Tibial nerve (tissue), 3 donors: Measurements from ENCODE around the gene CD80.

Experiments
- CTCF ChIP-seq, 5 experiments: fragments of 200-600 bp in 3 of 5; fragments of 450-650 bp in 2 of 5; sonication (generic) in 3 of 5; IDR thresholded peaks; one replicate each; pipeline ENCODE4 v1.5.1; 2016 to 2019; ENCODE audit warnings: antibody characterized with exemption in 5 of 5, mild to moderate bottlenecking in 3 of 5, moderate library complexity in 2 of 5
- POLR2A ChIP-seq, 2 donors: fragments of 450-650 bp; IDR thresholded peaks; one replicate each; pipeline ENCODE4 v1.6.1; 2017; ENCODE audit warnings: antibody characterized with exemption in 2 of 2, mild to moderate bottlenecking in 2 of 2, moderate library complexity in 2 of 2

GRCh38 chr3:119555929-119556328 is 3.5 kb downstream of the CD80 start:
- TF ChIP-seq POLR2A (IDR thresholded peaks at IDR 0.05) (no peak), CTCF (IDR thresholded peaks at IDR 0.05) (no peak)
